ENCODE results near the gene CCNA2.

The CCNA2 gene

DNA sequence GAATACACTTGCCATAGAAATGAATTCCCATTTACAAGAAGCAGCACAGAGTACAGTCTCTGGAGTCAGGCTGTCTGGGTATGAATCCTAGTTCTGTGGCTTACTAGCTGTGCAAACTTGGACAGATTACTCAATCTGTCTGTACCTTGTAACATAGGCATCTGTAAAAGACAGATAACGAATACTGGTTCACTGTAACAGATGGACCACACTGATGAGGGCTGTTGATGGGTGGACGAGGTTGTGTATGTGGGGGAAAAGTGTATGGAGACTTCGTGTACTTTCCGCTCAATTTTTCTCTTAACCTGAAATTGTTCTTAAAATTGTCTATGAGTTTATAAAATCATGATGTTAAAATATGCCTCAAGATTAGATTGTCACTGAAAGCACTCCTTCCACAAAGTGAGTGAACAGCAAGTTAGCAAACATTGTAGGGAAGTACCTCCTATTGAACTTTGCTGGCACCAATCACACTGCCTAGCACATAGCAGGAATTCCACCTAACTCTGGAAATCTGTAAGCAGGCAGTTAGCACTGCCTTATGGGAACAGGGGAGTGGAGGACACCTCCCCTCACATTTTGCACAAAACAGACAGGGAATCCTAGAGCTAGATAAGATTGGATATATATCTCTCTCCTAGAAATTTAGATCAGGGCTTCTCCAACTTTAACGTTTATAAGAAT, 29.0 kb downstream of the CCNA2 start:
- Mint-ChIP-seq H3K9me3 (no peaks in the 10 kb centered on the region), H3K4me1 (peaks cover 3 to 7% of the 10 kb centered on the region in 2 donors), H3K36me3 (no peaks in the 10 kb centered on the region), H3K4me3 (no peak overlapping the region), H3K27me3 (peaks cover 14 to 23% of the 10 kb centered on the region in 2 donors), H3K27ac (no peak overlapping the region)
- DNase-seq (no peak), ATAC-seq (replicated peaks) (no peak)

DNA sequence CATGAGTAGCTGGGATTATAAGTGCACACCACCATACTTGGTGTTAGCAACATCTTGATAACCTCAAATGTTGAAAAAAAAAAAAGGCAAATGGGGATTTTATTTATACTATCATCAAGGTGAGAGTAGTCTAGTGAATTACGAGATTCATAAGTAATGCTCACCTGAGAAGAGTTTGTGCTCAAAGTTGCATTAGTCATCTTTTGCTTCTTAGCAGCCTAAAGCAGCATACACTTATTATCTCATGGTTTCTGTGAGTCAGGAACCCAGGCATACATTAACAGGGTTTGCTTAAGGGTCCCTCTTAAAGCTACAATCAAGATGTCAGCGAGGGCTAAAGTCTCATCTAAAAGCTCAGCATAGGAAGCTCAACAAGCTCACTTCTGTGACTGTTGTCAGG, 30.7 kb downstream of the CCNA2 start:
- Mint-ChIP-seq H3K4me1 (no peaks in the 10 kb centered on the region), H3K4me3 (no peak overlapping the region), H3K36me3 (no peaks in the 10 kb centered on the region), H3K27me3 (peaks cover 27 to 38% of the 10 kb centered on the region in 2 donors), H3K9me3 (no peaks in the 10 kb centered on the region), H3K27ac (no peak overlapping the region)
- DNase-seq (no peak), ATAC-seq (replicated peaks) (no peak)

DNA sequence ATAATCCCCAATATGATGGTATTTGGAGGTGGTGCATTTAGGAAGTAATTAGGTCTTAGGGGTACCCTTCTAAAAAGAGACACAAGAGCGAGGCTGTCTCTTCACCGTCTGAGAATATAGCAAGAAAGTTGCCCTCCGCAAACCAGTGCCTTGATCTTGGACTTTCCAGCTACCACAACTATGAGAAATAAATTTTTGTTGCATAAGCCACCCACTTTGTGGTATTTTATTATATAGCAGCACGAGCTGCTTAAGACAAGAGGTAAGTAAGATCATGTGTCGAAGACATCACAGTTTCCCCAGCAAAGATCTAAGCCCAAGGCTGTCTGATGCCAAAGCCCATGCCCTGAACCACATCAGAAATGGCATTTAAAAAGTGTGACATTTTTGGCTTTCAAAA, 32.2 kb downstream of the CCNA2 start:
- no peak for ATAC-seq (replicated peaks)
- Mint-ChIP-seq H3K9me3 (no peaks in the 10 kb centered on the region), H3K27ac (no peak overlapping the region), H3K36me3 (no peaks in the 10 kb centered on the region), H3K27me3 (peaks cover 31 to 46% of the 10 kb centered on the region in 2 donors), H3K4me3 (no peak overlapping the region), H3K4me1 (no peaks in the 10 kb centered on the region)
- DNase-seq, result no peak

GRCh38 chr4:121790976-121791375, 32.7 kb downstream of the CCNA2 start:
- no peak overlapping the region for H3K4me3 Mint-ChIP-seq
- H3K27ac Mint-ChIP-seq, result no peak overlapping the region
- no peaks in the 10 kb centered on the region for H3K36me3 Mint-ChIP-seq
- no peaks in the 10 kb centered on the region for H3K4me1 Mint-ChIP-seq
- H3K9me3 Mint-ChIP-seq, result no peaks in the 10 kb centered on the region
- DNase-seq (no peak), ATAC-seq (replicated peaks) (no peak)
- H3K27me3 Mint-ChIP-seq, result peaks cover 31 to 46% of the 10 kb centered on the region in 2 donors

DNA sequence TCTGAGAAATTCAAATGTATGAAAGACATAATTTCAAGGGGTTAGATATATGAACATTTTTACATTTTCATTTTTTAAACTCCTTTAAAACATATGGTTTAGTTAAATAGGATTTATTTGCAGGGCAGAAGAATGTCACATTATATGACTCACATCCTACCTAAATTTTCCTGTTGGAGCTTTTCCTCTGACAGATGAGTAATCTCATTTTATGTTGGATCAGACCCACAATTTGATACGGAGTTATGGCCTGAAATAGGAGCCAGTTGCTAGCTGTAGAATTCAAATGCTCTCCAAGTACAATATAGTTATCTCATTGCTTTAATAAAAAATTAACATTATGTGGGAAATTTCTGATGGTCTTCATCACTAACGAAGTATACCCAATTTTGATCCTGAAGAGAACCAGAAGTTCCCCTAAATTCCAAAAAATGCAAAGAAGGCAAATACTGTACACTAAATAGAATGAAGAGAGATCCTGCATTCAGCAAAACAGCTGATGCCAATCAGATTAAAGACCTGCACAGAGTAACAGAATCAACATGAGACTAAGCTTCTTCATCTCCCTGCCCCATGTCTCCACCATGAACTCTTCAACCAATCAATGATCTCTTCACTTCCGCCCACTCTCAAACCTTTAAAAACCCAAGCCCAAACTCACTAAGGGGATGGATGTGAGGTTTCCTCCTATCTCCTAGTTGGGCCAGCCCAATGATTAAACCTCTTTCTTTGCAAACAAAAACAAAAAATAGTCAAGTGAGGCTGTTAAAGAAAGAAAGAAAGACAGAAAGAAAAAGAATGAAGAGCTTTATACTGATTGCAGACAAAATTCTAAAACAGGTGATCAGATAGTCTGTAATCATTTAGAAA, 33.5 kb downstream of the CCNA2 start:
- no peaks in the 10 kb centered on the region for H3K9me3 Mint-ChIP-seq
- no peaks in the 10 kb centered on the region for H3K4me1 Mint-ChIP-seq
- H3K4me3 Mint-ChIP-seq, result no peak overlapping the region
- H3K36me3 Mint-ChIP-seq, result no peaks in the 10 kb centered on the region
- no peak for ATAC-seq (replicated peaks)
- H3K27me3 Mint-ChIP-seq, result peaks cover 35 to 47% of the 10 kb centered on the region in 2 donors
- no peak for DNase-seq
- no peak overlapping the region for H3K27ac Mint-ChIP-seq

GRCh38 chr4:121789455-121789854, 34.2 kb downstream of the CCNA2 start:
- H3K4me3 Mint-ChIP-seq, result no peak overlapping the region
- H3K4me1 Mint-ChIP-seq, result no peaks in the 10 kb centered on the region
- H3K27ac Mint-ChIP-seq, result no peak overlapping the region
- H3K9me3 Mint-ChIP-seq, result no peaks in the 10 kb centered on the region
- ATAC-seq (replicated peaks) (no peak), DNase-seq (no peak)
- peaks cover 29 to 40% of the 10 kb centered on the region in 2 donors for H3K27me3 Mint-ChIP-seq
- no peaks in the 10 kb centered on the region for H3K36me3 Mint-ChIP-seq

- H3K27me3 Mint-ChIP-seq, result peaks cover 26 to 34% of the 10 kb centered on the region in 2 donors
- H3K27ac Mint-ChIP-seq, result no peak overlapping the region
- no peaks in the 10 kb centered on the region for H3K36me3 Mint-ChIP-seq
- peaks cover 0 to under 1% of the 10 kb centered on the region in 2 donors for H3K9me3 Mint-ChIP-seq
- H3K4me3 Mint-ChIP-seq, result no peak overlapping the region
- no peak for ATAC-seq (replicated peaks)
- DNase-seq, result no peak
- no peaks in the 10 kb centered on the region for H3K4me1 Mint-ChIP-seq
Measured at GRCh38 chr4:121788896-121789295, 34.8 kb downstream of the CCNA2 start.

DNA sequence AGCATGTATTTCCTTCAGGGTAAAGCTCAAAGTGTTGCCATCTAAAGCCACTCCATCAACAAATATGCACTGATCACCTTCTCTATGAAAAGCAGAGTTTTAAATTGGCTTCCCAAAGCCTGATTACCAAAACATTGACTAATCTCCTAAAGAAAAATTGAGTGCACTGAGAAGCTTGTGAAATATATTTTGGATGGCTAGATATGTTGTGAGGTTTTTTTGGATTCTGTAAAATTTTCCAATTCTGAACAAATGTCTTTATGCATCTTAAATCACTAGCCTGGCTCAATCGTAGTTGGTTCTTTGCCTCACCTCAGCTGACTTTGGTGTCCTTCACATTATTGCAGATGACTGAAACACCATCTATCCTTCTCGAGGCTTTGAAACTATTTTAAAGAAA, 37.5 kb downstream of the CCNA2 start:
- H3K27ac Mint-ChIP-seq, result no peak overlapping the region
- H3K4me1 Mint-ChIP-seq, result no peaks in the 10 kb centered on the region
- peaks cover 0 to 2% of the 10 kb centered on the region in 2 donors for H3K9me3 Mint-ChIP-seq
- H3K36me3 Mint-ChIP-seq, result no peaks in the 10 kb centered on the region
- ATAC-seq (replicated peaks) (no peak), DNase-seq (no peak)
- H3K4me3 Mint-ChIP-seq, result no peak overlapping the region
- H3K27me3 Mint-ChIP-seq, result peaks cover 30 to 34% of the 10 kb centered on the region in 2 donors

- H3K27ac Mint-ChIP-seq, result no peak overlapping the region
- H3K36me3 Mint-ChIP-seq, result no peaks in the 10 kb centered on the region
- no peak for ATAC-seq (replicated peaks)
- no peaks in the 10 kb centered on the region for H3K4me1 Mint-ChIP-seq
- no peak for DNase-seq
- no peak overlapping the region for H3K4me3 Mint-ChIP-seq
- H3K27me3 Mint-ChIP-seq, result peaks cover 34 to 39% of the 10 kb centered on the region in 2 donors
- H3K9me3 Mint-ChIP-seq, result peaks cover 0 to 2% of the 10 kb centered on the region in 2 donors
Measured at GRCh38 chr4:121785479-121785878, 38.2 kb downstream of the CCNA2 start.

DNA sequence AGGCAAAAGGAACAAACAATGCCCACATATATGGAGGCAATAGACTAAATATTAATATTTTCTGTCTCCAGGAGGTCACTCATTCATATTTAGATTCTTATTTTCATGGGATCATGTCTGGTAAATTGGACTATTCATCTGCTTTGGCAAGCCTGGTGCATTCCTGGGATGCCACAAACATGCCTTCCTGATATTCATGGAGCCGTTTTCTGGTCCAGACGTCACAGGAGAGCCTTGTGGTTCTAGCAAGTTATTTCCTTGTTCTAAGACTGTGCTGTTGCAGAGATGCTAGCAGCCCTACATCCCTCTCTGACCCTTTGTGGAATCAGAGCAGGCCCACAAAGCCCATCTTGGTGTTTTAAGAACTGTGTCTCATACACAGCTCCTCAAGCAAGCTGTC, 38.7 kb downstream of the CCNA2 start:
- DNase-seq, result no peak
- no peak overlapping the region for H3K4me3 Mint-ChIP-seq
- no peaks in the 10 kb centered on the region for H3K4me1 Mint-ChIP-seq
- peaks cover 35 to 45% of the 10 kb centered on the region in 2 donors for H3K27me3 Mint-ChIP-seq
- ATAC-seq (replicated peaks), result no peak
- peaks cover 0 to 2% of the 10 kb centered on the region in 2 donors for H3K9me3 Mint-ChIP-seq
- H3K27ac Mint-ChIP-seq, result no peak overlapping the region
- H3K36me3 Mint-ChIP-seq, result no peaks in the 10 kb centered on the region

DNA sequence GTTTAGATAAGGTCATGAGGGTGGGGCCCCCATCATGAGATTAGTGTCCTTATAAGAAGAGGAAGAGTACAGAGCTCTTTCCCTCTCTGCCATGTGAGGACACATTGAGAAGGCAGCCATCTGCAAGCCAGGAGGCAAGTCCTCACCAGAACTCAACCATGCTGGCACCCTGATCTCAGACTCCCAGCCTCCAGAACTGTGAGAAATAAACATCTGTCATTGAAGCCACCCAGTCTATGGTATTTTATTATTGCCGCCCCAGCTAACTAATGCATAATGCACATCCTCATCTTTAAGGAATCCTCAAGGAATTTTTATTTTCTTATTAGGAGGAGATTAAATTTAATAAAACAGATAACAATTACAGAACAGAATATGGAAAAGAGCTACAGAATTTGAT, 39.3 kb downstream of the CCNA2 start:
- H3K4me1 Mint-ChIP-seq, result no peaks in the 10 kb centered on the region
- peaks cover 36 to 46% of the 10 kb centered on the region in 2 donors for H3K27me3 Mint-ChIP-seq
- ATAC-seq (replicated peaks) (no peak), DNase-seq (no peak)
- no peak overlapping the region for H3K4me3 Mint-ChIP-seq
- H3K27ac Mint-ChIP-seq, result no peak overlapping the region
- no peaks in the 10 kb centered on the region for H3K36me3 Mint-ChIP-seq
- H3K9me3 Mint-ChIP-seq, result peaks cover 0 to 2% of the 10 kb centered on the region in 2 donors

GRCh38 chr4:121783210-121783609, 40.5 kb downstream of the CCNA2 start:
- peaks cover 0 to 2% of the 10 kb centered on the region in 2 donors for H3K9me3 Mint-ChIP-seq
- no peak overlapping the region for H3K4me3 Mint-ChIP-seq
- no peaks in the 10 kb centered on the region for H3K36me3 Mint-ChIP-seq
- peaks cover 28 to 37% of the 10 kb centered on the region in 2 donors for H3K27me3 Mint-ChIP-seq
- no peaks in the 10 kb centered on the region for H3K4me1 Mint-ChIP-seq
- H3K27ac Mint-ChIP-seq, result no peak overlapping the region
- ATAC-seq (replicated peaks) (no peak), DNase-seq (no peak)

DNA sequence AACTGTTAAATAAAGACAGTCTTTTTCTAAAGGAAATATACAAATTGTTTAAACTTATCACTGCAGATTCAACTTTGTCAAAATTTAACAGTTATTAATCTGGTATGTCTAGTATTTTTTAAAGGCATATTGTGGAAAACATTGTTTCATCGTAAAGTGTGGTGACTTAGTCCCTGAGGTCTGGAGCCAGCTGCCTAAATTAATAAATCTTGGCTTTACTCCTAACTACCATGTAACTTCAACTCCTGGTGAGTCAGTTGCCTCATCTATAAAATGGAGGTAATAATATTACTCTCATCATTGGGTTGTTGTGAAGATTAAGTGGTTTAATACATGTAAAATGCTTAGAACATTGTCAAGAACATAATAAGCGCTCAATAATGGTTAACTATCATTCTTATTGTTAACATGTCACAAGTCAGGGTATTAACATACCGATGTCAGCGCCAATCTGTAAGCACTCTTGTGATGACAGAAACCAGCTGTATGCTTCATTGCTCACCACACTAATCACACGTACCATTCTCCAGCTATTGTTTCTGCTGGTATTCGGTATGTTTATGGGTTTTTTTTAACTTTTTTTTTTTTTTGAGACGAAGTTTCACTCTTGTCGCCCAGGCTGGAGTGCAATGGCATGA, 44.6 kb downstream of the CCNA2 start:
- Mint-ChIP-seq H3K27ac (no peak overlapping the region), H3K36me3 (no peaks in the 10 kb centered on the region), H3K27me3 (peaks cover 22 to 33% of the 10 kb centered on the region in 2 donors), H3K9me3 (peaks cover 0 to 2% of the 10 kb centered on the region in 2 donors), H3K4me3 (no peak overlapping the region), H3K4me1 (no peaks in the 10 kb centered on the region)
- DNase-seq (no peak), ATAC-seq (replicated peaks) (no peak)

DNA sequence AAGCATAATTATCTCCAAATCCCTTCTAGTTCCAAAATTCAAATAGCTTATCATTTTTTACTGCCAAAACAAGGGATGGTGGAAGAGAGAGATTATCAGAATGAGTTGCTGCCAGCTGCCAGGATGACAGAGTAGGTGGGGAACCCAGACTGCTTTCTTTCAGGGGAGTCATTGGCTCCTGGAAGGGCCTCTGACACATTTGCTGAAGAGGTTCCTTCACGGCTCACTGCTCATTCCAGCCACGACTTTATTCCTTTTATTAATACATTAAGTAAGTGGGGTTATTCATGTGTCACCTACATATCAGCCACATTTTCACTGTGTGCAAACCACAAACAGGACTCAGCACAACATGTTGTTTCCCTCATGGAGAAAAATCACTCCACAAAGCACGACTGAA, 46.1 kb downstream of the CCNA2 start:
- no peaks in the 10 kb centered on the region for H3K9me3 Mint-ChIP-seq
- no peaks in the 10 kb centered on the region for H3K4me1 Mint-ChIP-seq
- DNase-seq (no peak), ATAC-seq (replicated peaks) (no peak)
- no peaks in the 10 kb centered on the region for H3K36me3 Mint-ChIP-seq
- peaks cover 25 to 37% of the 10 kb centered on the region in 2 donors for H3K27me3 Mint-ChIP-seq
- no peak overlapping the region for H3K4me3 Mint-ChIP-seq
- no peak overlapping the region for H3K27ac Mint-ChIP-seq

Data from stimulated activated naive B cell treated with anti-CD40 and anti-IgM and Interleukin-4, amounts not matched to agents 10 μg/mL and 1 μg/mL and 100 μg/mL, for 72 hours (primary cell).